Sigmoid colon (tissue), 7 donors: Measurements from ENCODE around the gene CSRNP2. TPM values are rescaled to one million over a fixed set of nuclear protein-coding genes. Genes with fewer than 3 reads are reported as not detected.

Experiments
- DNase-seq: peaks from one replicate; pipeline ENCODE4 v3.0.0-alpha.2; 2019
- H3K27ac ChIP-seq, 4 donors: fragments of 200-600 bp; sonication (generic); one replicate each; pipeline ENCODE4 v1.5.1; 2016 to 2019; ENCODE audit warnings: mild to moderate bottlenecking in 1 of 4
- H3K27me3 ChIP-seq, 3 donors: fragments of 200-600 bp; sonication (generic); one replicate each; pipeline ENCODE4 v1.5.1; 2019; ENCODE audit warnings: mild to moderate bottlenecking in 1 of 3
- H3K36me3 ChIP-seq, 4 donors: fragments of 200-600 bp; sonication (generic); one replicate each; pipeline ENCODE4 v1.5.1; 2016 to 2019
- H3K4me1 ChIP-seq, 4 donors: fragments of 200-600 bp; sonication (generic); one replicate each; pipeline ENCODE4 v1.5.1; 2017 to 2019
- H3K4me3 ChIP-seq, 4 donors: fragments of 200-600 bp; sonication (generic); one replicate each; pipeline ENCODE4 v1.5.1; 2017 to 2019; ENCODE audit warnings: mild to moderate bottlenecking in 2 of 4, moderate library complexity in 1 of 4
- H3K9me3 ChIP-seq, 4 donors: fragments of 200-600 bp in 3 of 4; sonication (generic) in 3 of 4; one replicate each; pipeline versions ENCODE4 v1.5.1 to v1.6.1; 2013 to 2019
- EP300 ChIP-seq, 4 donors: sonication (generic); formaldehyde crosslinking; IDR thresholded peaks; one replicate each; pipeline ENCODE4 v1.6.1; 2017; ENCODE audit warnings: antibody characterized with exemption in 4 of 4
- POLR2A ChIP-seq, 2 donors: fragments of 450-650 bp; IDR thresholded peaks; one replicate each; pipeline ENCODE4 v1.6.1; 2016; ENCODE audit warnings: antibody characterized with exemption in 2 of 2, mild to moderate bottlenecking in 2 of 2, moderate library complexity in 2 of 2
- POLR2AphosphoS5 ChIP-seq, 4 donors: sonication (generic); formaldehyde crosslinking; IDR thresholded peaks; one replicate each; pipeline ENCODE4 v1.6.1; 2017; ENCODE audit warnings: antibody characterized with exemption in 4 of 4
- WGBS, 2 donors: extraction: QIAGEN DNeasy Blood & Tissue Kit; methylation state at CpG; one replicate each; pipeline ENCODE4 v1.1.7; 2013; 5-methylcytosine and 5-hydroxymethylcytosine counted together
- intact Hi-C: fragments of 100-400 bp; cut with DNase I; formaldehyde crosslinking; loops from one replicate; pipeline ENCODE4 v1.15.1; 2023
- polyA plus RNA-seq, 3 donors: library from polyadenylated mRNA; stranded (reverse); fragments of 200-250 nt; gene quantifications; one replicate each; pipeline ENCODE4 v1.2.3, GENCODE V29; 2013
- total RNA-seq, 4 donors: library from RNA; depleted of rRNA; stranded (reverse); fragments of >200 nt; gene quantifications; one replicate each; pipeline ENCODE4 v1.1.0, GENCODE V29; 2016
- TF ChIP-seq, protein P1 (sequence below), 4 experiments: fragments of 450-650 bp in 3 of 4; fragments of 200-600 bp in 1 of 4; IDR thresholded peaks; one replicate each; pipeline ENCODE4 v1.5.1; 2016 to 2019; ENCODE audit warnings: antibody characterized with exemption in 4 of 4, mild to moderate bottlenecking in 3 of 4, moderate library complexity in 2 of 4
- donor health status: healthy with polysubstance abuse.
- donor health status: Bipolar disorder and iron deficiency.
- donor health status: healthy.

CSRNP2 gene
- total and polyA plus RNA-seq, 7 donors, result 8.4 to 23.9 (median 17.4) TPM

DNA sequence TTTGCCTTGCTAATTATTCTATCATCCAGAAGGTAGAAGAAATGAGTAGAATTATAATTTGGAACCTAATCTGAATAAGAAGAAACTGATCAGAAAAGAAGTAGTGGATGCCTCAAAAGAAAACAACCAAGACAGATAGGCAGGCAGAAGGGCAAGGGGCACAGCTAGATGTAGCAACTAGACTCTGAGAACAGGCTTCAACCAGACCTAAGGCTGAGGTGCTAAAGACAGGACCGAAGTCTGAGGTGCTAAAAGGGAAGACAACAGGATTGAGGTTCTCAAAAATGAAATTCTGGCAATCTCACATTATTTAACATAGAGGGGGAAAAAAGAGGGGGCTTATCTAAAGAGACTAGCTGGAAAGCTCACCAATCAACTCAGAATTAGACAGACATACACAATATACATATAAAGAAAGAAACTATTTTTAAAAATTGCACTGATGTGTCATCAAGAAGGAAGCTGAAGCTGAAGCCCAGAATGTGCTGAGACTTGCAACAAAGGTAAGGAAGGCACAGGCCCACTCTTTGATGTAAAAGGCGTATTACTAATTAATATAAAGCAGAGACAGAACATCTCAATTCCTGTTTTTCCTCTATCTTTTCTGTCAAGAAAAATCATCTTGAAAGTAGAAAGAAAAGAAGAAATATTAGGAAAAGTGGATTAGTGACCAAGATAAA, 43.8 kb upstream of the CSRNP2 start:
- intact Hi-C loops, result no loop called here

DNA sequence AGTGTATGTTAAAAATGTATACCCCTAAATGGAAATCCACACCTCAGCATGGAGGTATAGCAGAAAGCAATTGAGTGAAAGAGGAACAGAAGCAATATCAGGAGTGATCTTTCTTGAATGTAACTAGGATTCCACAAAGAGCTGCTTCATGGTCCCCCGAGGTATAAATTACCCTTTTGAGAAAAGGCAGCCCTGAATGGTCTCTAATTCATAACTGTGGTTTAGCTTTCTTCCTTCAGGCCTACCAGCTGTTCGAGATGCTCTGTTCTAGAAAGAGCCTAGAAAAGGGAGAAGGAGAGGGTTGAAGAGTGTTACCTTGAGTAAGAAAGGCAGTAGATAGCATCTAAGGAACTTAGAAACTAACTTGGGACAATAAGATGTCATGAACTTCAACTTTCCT, 42.9 kb upstream of the CSRNP2 start:
- H3K27me3 ChIP-seq, result no peaks in the 10 kb centered on the region
- no peak overlapping the region for H3K27ac ChIP-seq
- TF ChIP-seq POLR2A (IDR thresholded peaks at IDR 0.05), result no peak
- no peak for TF ChIP-seq EP300 (IDR thresholded peaks at IDR 0.05)
- no peak for TF ChIP-seq POLR2AphosphoS5 (IDR thresholded peaks at IDR 0.05)
- TF ChIP-seq, protein P1, sequence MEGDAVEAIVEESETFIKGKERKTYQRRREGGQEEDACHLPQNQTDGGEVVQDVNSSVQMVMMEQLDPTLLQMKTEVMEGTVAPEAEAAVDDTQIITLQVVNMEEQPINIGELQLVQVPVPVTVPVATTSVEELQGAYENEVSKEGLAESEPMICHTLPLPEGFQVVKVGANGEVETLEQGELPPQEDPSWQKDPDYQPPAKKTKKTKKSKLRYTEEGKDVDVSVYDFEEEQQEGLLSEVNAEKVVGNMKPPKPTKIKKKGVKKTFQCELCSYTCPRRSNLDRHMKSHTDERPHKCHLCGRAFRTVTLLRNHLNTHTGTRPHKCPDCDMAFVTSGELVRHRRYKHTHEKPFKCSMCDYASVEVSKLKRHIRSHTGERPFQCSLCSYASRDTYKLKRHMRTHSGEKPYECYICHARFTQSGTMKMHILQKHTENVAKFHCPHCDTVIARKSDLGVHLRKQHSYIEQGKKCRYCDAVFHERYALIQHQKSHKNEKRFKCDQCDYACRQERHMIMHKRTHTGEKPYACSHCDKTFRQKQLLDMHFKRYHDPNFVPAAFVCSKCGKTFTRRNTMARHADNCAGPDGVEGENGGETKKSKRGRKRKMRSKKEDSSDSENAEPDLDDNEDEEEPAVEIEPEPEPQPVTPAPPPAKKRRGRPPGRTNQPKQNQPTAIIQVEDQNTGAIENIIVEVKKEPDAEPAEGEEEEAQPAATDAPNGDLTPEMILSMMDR (IDR thresholded peaks at IDR 0.05), result no peak
- H3K4me1 ChIP-seq, result no peaks in the 10 kb centered on the region
- H3K9me3 ChIP-seq, result no peaks in the 10 kb centered on the region
- WGBS, 2 donors, result 95% methylated on average over 2 of the region's 2 CpGs
- intact Hi-C loops, result no loop called here
- peaks cover 0 to 8% (median 0%) of the 10 kb centered on the region in 4 donors for H3K36me3 ChIP-seq
- DNase-seq, result no peak
- H3K4me3 ChIP-seq, result no peak overlapping the region

More for the DNA sequence above, 43.8 kb upstream of the CSRNP2 start:
- no peaks in the 10 kb centered on the region for H3K9me3 ChIP-seq
- TF ChIP-seq, protein P1 (IDR thresholded peaks at IDR 0.05), result no peak
- TF ChIP-seq POLR2A (IDR thresholded peaks at IDR 0.05), result no peak
- TF ChIP-seq POLR2AphosphoS5 (IDR thresholded peaks at IDR 0.05), result no peak
- no peak for TF ChIP-seq EP300 (IDR thresholded peaks at IDR 0.05)
- WGBS, 2 donors, result 92 to 96% methylated on average over 2 of the region's 2 CpGs
- no peak overlapping the region for H3K27ac ChIP-seq
- H3K36me3 ChIP-seq, result peaks cover 0 to 8% (median 0%) of the 10 kb centered on the region in 4 donors
- H3K4me1 ChIP-seq, result no peaks in the 10 kb centered on the region
- DNase-seq, result no peak
- no peaks in the 10 kb centered on the region for H3K27me3 ChIP-seq
- H3K4me3 ChIP-seq, result no peak overlapping the region

DNA sequence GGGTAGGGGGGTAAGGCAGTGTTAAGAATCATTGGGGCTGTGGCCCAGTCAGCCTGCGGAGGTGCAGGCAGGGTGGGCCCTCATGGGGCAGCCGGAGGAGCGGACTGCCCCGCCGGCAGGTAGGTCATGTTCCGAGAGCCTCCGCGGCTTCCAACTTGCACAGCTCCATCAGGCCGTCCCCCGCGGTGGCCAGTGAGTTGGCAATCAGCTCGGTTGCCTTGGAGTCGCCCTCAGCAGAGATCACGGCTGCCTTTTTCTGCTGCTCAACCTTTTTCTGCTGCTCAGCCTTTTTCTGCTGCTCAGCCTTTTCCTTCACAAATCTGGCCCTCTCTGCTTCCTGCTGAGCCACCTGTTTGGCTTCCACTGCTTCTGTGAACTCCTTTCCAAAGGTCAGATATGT, 41.1 kb upstream of the CSRNP2 start:
- Histone ChIP-seq H3K27me3 (no peaks in the 10 kb centered on the region), H3K27ac (no peak overlapping the region), H3K36me3 (peaks cover 0 to 8% (median 0%) of the 10 kb centered on the region in 4 donors), H3K4me3 (no peak overlapping the region), H3K4me1 (no peaks in the 10 kb centered on the region), H3K9me3 (no peaks in the 10 kb centered on the region)
- no peak for DNase-seq
- TF ChIP-seq, protein P1 (IDR thresholded peaks at IDR 0.05), result no peak
- no peak for TF ChIP-seq POLR2AphosphoS5 (IDR thresholded peaks at IDR 0.05)
- no peak for TF ChIP-seq POLR2A (IDR thresholded peaks at IDR 0.05)
- no peak for TF ChIP-seq EP300 (IDR thresholded peaks at IDR 0.05)
- WGBS, 2 donors, result 93 to 99% methylated on average over 14 of the region's 14 CpGs
- intact Hi-C loops, result no loop called here

DNA sequence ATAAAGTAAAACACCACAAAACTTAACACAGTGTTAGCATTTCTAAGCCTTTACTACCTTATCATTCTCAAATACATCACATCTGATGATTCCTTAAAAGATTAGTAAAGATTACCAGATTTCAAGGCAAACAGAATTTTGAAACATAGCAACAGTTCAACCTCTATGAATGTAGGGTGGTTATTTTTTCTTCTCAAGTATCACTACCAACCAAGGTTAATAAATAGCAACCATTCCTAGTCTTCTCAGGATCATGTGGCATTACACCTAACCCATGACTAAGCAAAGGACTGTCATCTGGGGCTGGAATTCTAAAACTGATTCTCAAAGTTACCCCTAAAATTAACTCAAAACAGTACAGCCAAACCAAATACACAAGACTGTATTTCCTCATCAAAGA, 39.4 kb upstream of the CSRNP2 start:
- DNase-seq, result no peak
- Histone ChIP-seq H3K4me3 (no peak overlapping the region), H3K9me3 (no peaks in the 10 kb centered on the region), H3K27me3 (no peaks in the 10 kb centered on the region), H3K4me1 (no peaks in the 10 kb centered on the region), H3K36me3 (peaks cover 0 to 23% (median 0%) of the 10 kb centered on the region in 4 donors), H3K27ac (no peak overlapping the region)
- TF ChIP-seq EP300 (IDR thresholded peaks at IDR 0.05), result no peak
- TF ChIP-seq, protein P1 (IDR thresholded peaks at IDR 0.05), result no peak
- no peak for TF ChIP-seq POLR2AphosphoS5 (IDR thresholded peaks at IDR 0.05)
- TF ChIP-seq POLR2A (IDR thresholded peaks at IDR 0.05), result no peak
- intact Hi-C loops, result no loop called here

DNA sequence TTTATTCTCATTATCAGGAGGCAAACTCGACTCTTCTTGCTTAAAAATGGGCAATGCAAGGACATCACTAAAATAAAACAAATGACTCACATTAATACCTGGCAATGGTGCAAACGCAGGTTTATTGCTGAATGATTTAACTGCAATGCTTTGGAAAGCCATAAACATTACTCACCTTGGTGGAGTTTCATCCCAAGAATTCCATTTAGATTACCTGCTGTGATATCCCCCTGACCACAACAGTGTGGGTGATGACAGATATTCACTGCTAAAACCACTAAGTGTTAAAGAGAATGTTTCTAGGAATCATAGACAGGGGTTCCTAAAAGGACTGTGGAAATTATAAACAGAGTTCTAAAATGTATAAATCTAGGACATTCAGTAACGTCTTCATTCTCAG, 35.3 kb upstream of the CSRNP2 start:
- no peaks in the 10 kb centered on the region for H3K9me3 ChIP-seq
- H3K36me3 ChIP-seq, result peaks cover 0 to 49% (median 2%) of the 10 kb centered on the region in 4 donors
- no peak for TF ChIP-seq POLR2A (IDR thresholded peaks at IDR 0.05)
- no peaks in the 10 kb centered on the region for H3K27me3 ChIP-seq
- 58 to 83% methylated on average over 3 of the region's 3 CpGs for WGBS, 2 donors
- H3K4me1 ChIP-seq, result no peaks in the 10 kb centered on the region
- no peak overlapping the region for H3K27ac ChIP-seq
- no peak for DNase-seq
- intact Hi-C loops, result no loop called here
- H3K4me3 ChIP-seq, result no peak overlapping the region
